GM08714 (cell line): Measurements from ENCODE around the gene LIF.

Source experiments
- H3K4me3 ChIP-seq: fragments of 200-500 bp; sonication (Bioruptor generic); 2 replicates; pipeline ENCODE4 v1.5.1; 2014; ENCODE audit warnings: mild to moderate bottlenecking, low read length, inconsistent platforms
- ZNF274 ChIP-seq: IDR thresholded peaks from 2 replicates; pipeline ENCODE4 v1.6.1; 2012; ENCODE audit warnings: mild to moderate bottlenecking, low read depth, low read length

LIF gene

GRCh38 chr22:30287648-30288418 lies 41.3 kb upstream of the LIF start:
- H3K4me3 ChIP-seq = no peak overlapping the region; the same call in 1 of the 2 replicates
- TF ChIP-seq ZNF274 = no peak

- no peak overlapping the region for H3K4me3 ChIP-seq
- TF ChIP-seq ZNF274 = no peak
These were observed 40.5 kb upstream of the LIF start for GRCh38 chr22:30286813-30287647.

- TF ChIP-seq ZNF274 = no peak
- H3K4me3 ChIP-seq = no peak overlapping the region
These were observed 39.8 kb upstream of the LIF start for GRCh38 chr22:30286331-30286730.

- TF ChIP-seq ZNF274 = no peak
- no peak overlapping the region for H3K4me3 ChIP-seq
These were observed 39.3 kb upstream of the LIF start for GRCh38 chr22:30285846-30286200.

GRCh38 chr22:30285176-30285845 lies 38.8 kb upstream of the LIF start:
- no peak overlapping the region for H3K4me3 ChIP-seq
- no peak for TF ChIP-seq ZNF274

- no peak for TF ChIP-seq ZNF274
- H3K4me3 ChIP-seq = no peak overlapping the region
These were observed 38.1 kb upstream of the LIF start for GRCh38 chr22:30284666-30285065.

GRCh38 chr22:30284172-30284571 lies 37.6 kb upstream of the LIF start:
- no peak for TF ChIP-seq ZNF274
- H3K4me3 ChIP-seq = no peak overlapping the region

GRCh38 chr22:30283342-30283741 lies 36.8 kb upstream of the LIF start:
- no peak overlapping the region for H3K4me3 ChIP-seq
- no peak for TF ChIP-seq ZNF274

GRCh38 chr22:30282616-30283046 lies 36.1 kb upstream of the LIF start:
- no peak for TF ChIP-seq ZNF274
- H3K4me3 ChIP-seq = no peak overlapping the region

- no peak overlapping the region for H3K4me3 ChIP-seq
- no peak for TF ChIP-seq ZNF274
These were observed 33.9 kb upstream of the LIF start for GRCh38 chr22:30280505-30280904.

GRCh38 chr22:30279932-30280331 lies 33.4 kb upstream of the LIF start:
- H3K4me3 ChIP-seq = no peak overlapping the region
- no peak for TF ChIP-seq ZNF274

- TF ChIP-seq ZNF274 = no peak
- H3K4me3 ChIP-seq = no peak overlapping the region
These were observed 32.7 kb upstream of the LIF start for GRCh38 chr22:30279046-30279788.

GRCh38 chr22:30277547-30278344 lies 31.2 kb upstream of the LIF start:
- TF ChIP-seq ZNF274 = no peak
- no peak overlapping the region for H3K4me3 ChIP-seq
